ENCODE results near the gene CDCA4.
"Not testable (repeated sequence)": the region's sequence is repeated elsewhere in the genome, so short reads cannot be mapped to it uniquely, and the experiment has no call there.

Gene CDCA4

DNA sequence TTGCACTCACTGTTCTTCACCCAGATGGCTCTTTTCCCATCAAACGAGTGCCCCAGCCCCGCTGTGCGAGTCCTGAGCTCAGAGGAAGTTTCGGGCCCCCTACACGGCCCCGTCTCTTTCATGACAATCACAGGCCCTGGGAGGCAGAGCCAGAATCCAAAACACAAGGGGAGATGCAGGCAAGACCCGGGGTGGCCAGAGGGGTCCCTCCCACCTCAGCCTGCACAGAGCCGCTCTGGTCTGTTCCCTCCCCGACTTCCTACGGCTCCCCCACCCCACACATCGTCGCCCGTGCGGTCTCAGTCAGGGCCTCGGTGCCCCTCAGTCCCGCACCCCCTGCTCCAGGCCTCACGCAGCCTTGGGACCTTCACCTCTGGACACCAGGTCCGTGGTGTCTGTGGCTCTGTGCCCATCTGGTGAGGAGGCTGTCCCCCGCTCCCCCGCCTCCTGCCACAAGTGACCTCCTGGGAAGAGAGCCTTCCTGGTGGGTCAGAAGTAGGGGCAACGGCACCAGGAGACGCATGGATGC, 35.5 kb upstream of the CDCA4 start:
- DNase-seq: no peak

DNA sequence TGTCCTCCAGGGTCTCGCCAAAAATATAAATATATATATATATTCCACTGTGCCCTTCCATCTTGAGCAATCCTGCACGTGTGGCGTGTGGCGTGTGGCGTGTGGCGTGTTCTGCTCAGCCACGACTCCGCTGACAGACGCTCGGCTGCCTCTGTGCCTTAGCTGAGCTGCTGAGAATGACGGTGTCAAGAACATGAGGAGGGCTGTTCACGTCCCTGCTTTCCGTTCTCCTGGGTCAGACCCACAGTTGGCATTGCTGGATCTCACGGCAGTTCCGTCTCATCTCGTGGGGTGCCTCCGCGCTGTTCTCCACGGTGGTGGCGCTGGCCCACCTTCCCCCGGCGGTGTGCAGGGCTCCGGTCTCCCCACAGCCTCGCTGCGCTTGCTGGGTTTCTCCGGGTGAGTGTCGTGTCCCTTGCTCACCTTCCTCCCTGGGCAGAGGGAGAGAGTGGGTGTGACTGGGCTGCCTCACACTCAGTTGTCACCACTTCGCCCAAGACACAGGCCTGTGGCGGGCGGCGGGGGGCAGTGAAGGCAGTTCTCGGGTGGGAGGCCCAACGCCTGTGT, 34.9 kb upstream of the CDCA4 start:
- no peak for DNase-seq

DNA sequence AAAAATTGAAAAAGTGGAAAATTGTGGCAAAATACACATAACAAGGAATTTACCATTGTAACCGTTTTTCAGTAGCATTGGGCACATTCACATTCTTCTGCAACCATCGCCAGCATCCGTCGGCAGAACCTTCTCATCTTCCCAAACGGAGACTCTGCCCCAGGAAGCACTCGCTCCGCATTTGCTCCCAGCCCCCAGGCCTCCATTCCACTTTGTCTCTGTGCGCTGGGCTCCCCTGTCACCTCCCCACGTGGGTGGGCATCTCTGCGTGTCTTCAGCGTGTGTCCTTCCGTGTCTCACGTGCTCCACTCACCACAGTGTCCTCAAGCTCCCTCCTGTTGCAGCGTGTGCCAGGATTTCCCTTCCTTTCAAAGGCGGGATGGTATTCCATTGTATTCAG, 34.5 kb upstream of the CDCA4 start:
- no peak for DNase-seq

DNA sequence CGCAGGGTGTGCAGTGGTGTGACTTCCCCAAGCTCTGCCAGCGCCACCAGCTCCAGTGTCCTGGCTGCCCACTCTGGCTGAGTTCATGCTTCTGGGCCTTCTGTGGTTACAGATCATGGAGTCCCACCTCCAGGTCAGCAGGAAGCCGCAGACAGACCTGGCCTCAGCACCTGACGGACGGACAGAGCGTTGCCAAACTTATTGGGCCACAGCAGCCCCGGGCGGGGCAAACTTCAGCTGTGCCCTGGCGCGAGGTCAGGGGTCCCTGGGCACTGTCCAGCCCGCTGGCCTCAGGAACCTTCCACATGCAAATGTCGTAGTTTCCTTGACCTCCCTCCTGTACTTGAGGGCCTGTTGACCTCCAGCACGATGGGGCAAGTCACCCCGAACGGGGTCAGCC, 33.1 kb upstream of the CDCA4 start:
- DNase-seq: no peak

DNA sequence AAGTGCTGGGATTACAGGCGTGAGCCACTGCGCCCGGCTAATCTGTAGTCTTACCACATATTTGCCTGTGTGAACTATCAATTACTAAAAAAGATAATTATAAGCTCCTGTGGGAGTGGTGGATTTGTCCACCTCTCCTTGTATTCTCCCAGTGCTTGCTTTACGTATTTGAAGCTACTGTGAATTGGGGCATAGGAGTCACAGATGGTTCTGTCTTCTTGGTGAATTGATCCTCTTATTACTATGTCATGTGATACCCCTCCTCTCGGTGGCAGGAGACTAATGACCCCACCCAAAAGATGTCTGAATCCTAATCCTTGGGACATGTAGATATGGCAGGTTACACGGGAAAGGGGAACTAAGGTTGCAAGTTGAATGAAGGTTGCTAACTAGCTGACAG, 32.5 kb upstream of the CDCA4 start:
- DNase-seq: no peak

DNA sequence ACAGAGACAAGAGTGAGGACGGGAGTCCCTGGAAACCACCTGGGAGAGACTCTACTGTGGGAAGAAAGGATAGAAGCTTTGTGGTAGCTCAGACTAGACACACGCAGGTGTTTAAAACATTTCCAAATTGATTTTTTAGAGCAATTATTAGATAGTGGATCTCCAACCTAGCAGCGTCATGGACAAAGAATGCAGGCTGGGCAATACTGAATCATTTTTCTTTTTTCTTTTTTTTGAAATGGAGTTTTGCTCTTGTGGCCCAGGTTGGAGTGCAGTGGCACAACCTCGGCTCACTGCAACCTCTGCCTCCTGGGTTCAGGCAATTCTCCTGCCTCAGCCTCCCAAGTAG, 31.2 kb upstream of the CDCA4 start:
- no peak for DNase-seq

DNA sequence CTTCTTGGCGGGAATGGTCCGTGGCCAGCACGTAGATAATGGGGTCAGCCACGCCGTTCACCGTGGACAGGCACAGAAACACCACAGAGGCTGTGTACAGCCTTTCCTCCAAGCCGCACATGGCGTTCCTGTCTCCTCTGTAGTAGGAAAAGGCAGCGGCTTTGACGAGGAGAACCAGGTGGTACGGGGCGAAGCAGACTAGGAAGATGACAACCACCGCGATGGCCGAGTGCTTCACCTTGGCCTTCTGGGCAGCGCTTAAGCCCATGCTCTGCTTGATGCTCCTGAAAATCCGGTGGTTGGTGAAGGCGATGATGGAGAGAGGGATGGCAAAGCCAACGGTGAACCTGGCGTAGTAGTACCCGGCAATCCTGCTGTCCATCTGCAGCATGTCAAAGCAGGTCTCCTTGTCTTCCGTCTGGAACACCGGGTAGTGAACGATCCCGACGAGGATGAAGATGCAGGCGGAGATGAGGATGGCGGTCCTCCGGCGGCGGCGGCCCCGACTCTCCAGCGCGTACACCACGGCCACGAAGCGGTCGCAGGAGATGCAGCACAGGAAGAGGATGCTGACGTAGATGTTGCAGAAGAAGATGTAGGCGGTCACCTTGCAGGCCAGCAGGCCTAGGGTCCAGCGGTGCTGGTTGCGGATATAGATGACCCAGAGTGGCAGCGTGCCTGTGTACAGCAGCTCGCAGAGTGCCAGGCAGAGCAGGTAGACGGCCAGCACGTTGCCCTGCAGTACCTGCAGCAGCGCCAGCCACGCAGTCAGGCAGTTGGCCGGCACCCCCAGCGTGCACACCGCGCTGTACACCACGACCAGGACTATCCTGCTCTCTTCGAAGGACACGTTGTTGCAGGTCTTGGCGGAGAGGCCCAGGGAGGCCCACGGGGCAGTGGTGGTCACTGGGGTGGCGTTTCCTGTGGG, 30.6 kb upstream of the CDCA4 start:
- DNase-seq: no peak

DNA sequence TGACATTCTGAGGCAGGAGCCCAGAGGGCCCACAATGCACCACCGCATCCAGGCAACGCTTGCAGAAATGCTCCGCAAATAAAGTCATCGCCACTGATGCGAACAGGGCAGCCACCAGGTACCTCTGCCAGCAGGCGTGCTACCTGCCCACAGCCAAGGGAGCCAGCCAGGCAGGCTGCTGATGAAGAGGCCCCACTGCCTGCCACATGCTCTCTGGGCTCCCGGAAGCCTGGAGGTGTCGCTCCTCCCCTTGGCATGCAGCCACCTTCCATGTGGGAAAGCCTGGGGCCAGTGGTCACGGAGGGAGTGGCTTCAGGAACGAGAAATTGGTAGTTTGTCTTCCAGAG, 29.6 kb upstream of the CDCA4 start:
- DNase-seq: no peak

DNA sequence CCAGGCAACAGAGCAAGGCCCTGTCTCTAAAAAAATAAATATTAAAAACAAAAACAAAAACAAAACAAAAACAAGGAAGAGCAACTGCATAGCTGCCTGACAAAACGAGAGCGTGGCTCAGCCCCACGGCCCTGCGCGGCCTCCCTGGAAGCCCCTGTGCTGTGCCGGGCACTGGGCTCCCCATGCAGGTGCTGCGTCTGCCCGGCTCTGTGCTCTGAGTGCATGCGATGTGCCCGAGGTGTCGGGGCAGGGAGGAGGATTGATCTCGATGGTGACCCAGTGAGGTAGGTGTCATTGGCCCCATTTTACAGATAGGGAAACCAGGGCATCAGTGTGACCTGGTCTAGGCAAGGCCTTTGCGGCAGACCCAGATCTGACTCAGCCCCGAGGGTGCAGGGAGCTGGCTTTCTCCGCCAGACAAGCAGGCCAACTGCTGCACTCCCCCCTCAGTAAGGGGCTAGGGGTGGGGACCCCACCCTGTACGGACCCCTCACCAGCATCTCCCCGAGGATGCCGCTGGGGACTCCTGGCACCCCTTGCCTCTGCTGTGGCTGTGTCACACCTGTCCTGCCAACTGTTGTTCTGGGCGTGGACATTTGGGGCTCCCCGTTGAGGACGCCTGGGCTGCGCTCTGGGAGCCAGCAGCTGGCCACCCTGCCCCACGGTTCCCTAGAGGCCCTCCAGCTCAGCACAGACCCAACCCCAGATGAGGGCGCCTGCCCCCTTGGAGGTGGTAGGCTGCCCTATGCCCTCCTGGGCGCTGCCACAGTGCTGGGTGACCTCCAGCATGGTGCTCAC, 29.1 kb upstream of the CDCA4 start:
- DNase-seq: no peak

DNA sequence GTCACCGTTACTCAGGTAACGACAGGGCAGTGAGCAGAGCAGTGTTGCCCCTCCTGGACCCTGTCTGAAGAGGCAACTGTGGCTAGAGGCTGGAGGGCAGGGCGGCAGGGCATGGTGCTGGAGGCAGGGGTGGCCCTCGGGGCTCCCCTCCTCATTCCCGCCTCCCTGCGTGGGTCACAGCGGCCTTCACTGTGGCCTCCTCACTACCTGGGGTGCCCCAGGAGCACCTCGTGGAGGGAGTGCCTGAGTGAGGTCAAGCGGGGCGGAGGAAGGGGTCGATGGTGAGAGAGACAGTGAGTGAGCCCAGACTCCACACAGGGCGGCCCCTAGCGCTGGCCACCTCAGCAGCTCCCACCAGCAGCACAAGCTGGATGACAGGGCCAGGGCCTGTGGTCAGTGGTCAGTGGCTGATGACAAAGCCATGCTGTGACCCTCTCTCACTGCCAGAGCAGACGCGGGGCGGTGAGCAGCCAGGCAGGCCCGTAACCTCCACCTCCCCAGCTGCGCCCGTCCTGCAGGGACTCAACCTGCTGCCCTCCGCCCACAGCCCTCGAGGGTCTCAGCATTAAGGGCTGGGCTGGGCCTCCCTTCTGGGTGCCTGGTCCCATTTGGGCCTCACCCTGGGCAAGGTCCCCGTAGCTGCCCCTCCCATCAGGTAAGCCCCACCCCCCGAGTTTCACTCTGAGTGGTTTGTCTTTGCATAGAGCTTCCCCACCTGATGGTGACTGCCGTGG, 26.6 kb upstream of the CDCA4 start:
- no peak for DNase-seq

DNA sequence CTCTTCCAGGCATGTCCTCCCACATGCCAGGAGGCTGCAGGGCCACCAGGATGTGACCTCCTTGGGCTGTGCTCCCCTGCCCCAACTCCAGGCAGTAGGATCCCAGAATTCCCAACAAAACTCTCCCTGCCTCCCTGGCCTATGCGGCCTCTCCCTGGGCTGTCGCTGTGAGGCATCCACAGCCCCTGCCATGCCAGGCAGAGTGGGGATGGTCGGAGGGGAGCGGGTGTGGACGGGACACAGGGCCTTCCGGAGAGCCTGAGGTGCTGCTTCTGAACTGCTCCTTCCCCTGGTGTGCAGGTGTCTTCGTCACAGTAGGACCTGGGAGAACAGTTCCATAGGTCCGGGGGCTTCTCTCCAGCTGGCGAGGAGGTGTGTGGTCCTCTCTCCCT, 26.0 kb upstream of the CDCA4 start:
- no peak for DNase-seq

DNA sequence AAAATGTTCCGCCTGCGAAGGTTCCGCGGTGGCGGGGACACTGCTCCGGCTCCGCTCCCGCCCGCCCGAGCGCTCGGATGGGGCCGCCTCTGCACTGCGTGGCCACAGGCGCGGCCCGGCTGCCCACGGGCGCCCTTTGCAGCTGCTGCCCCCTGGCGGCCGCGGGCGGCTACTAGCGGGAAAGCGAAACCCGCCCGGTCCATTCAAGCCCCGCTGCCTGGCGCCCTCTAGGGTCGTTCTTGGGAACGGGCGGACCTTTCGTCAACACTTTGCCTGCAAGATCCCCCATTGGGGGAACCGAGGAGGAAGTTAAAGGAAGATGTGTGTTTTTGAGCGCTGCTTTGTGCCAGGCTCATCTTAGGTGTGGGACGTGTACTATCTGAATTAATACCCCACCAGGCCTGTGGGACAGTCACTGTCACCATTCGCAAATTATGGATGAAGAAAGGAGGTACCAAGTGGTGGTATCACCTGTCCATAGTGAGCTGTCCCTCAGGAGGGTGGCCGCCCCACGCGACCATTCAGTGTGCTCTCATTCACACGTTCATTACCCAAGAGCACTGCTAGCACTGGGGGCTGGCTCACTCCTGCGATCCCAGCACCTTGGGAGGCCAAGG, 24.9 kb upstream of the CDCA4 start:
- peak; percentile 99 for DNase-seq

DNA sequence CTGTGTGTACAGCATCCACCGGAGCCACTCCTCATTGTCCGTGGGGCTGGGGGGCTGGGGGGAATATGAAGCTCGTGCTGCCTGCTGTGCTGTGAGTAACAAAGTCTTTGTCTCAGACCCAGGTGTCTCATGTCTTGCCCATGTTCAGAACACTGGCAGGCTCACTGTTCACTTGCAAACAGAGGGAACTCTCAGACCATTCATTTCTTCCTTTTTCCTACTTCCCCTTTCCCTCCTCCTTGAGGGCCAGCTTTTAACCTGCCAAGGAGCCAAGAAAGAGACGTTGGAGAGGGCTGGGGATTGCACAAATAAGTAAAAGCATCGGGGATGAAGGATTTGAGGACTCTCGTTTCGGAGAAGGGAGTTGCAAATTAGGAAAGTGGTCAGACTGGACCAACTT, 22.8 kb upstream of the CDCA4 start:
- no peak for DNase-seq

DNA sequence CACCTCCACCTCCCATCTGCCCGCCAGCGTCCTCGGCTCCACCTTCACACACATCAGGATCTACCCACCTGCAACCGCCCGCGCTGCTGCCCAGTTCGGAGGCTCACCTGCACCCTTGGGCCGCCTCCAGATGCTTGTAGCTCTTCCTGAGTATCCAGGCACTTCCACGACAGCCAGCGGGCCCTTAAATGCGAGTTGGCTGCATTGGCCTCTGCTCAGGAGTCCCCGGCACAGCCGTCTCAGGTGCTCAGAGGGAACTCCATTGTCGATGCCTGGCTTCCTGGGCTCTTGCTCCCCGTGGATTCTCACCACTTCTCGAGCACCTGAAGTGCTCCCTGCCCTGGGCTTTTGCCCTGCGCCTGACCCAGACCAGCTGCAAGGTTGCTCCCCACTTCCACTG, 21.9 kb upstream of the CDCA4 start:
- DNase-seq: no peak

DNA sequence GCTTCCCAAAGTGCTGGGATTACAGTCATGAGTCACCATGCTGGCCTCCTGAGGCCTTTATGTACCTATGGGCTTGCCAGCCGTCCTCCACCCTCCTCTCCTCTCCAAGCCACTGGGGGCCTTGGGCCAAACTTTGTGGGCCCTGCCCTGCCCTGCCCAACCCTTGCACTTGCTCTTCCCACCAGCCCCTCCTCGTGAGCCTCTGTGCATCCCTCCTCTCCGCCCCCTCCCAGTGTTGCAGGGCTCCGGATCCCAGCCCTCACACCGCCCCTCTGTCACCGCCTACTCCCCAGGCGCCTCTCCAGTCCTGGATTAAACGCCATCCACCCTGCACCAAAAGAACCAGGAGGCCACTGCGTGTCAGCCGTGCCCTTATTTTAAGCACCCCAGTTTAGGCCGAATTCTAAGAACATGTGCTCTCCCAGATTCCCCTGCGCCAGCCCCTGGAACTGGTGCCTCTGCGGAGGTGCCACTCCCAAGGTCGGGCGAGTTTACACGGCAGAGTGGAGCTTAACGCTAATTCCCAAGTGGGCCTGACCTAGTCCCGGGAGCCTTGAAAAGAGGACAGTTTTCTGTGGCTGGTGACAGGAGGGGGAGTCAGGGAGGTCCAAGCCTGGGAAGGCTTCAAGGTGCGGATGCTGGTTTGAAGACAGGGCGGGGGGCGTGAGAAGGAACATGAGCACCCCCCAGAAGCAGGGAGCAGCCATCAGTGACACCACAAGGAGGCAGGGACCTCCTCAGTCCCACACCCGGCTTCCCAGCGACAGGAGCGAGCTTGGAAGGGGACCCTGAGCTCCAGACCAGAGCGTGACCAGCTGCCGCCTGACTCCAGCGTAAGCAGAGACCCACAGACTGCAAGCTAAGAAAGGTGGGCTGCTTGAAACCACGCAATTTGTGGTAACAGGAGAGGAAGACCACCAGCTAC, 21.2 kb upstream of the CDCA4 start:
- DNase-seq: no peak

DNA sequence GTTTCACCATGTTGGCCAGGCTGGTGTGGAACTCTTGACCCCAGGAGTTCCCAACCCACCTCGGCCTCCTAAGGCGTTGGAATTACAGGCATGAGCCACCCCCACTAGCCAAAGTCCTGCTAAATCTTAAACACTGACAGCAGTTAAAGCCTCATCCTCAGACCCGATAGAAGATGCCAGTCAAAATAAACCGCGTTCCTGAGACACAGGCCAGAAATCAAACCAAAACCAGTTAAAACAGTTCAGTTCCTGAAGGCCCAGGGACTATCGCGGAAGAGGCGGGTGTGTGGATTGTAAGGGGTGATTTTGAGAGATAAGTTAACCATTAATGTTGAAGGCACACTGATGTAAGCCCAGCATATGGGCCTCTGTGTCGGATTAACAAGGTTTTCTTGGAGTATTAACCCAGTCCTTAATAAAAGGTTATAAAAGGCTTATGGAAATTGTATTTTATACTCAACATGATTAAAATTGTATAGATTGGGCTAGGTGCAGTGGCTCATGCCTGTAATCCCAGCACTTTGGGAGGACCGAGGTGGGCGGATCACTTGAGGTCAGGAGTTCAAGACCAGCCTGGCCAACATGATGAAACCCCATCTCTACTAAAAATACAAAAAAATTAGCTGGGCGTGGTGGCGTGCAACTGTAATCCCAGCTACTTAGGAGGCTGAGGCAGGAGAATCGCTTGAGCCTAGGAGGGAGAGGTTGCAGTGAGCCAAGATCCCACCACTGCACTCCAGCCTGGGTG, 18.7 kb upstream of the CDCA4 start:
- no peak for DNase-seq

DNA sequence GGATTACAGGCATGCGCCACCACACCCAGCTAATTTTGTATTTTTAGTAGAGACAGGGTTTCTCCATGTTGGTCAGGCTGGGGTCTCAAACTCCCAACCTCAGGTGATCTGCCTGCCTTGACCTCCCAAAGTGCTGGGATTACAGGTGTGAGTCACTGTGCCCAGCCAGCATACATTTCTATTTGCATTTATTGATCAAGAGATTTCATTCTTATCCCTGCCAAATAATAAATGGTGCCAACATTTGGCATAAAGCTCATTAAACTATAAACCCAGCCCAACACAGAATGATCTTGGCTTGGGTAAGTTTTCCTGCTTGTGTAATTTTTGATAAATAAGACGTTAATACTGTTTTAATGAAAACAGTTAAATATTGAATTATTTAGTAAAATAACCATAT, 14.7 kb upstream of the CDCA4 start:
- DNase-seq: not testable (repeated sequence)

DNA sequence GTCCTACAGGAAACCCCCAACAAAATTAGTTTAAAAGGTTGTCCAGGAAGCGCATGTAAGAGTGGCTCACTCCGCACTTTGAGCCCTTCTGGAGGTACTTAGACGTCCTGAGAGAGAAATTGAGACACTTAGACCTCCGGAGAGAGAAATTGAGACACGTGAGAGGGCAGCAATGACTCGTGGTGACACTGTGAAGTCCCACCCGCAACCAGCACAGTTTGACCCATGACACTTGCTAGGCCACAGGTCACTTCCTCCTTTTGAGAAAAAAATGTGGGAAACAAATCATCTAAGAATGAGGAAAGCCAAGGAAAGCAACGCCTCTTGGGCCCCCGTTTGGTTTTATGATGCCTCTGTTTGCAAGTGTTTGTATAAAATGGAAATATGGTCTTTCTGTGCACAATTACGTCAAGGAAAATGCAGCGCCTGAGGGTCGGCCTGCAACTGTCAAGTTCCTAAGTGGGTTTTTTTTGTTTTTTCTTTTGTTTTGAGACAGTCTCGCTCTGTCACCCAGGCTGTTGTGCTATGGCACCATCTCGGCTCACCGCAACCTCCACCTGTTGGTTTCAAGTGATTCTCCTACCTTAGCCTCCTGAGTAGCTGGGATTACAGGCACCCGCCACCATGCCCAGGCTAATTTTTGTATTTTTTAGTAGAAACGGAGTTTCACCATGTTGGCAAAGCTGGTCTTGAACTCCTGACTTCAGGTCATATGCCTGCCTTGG, 13.6 kb upstream of the CDCA4 start:
- no peak for DNase-seq

DNA sequence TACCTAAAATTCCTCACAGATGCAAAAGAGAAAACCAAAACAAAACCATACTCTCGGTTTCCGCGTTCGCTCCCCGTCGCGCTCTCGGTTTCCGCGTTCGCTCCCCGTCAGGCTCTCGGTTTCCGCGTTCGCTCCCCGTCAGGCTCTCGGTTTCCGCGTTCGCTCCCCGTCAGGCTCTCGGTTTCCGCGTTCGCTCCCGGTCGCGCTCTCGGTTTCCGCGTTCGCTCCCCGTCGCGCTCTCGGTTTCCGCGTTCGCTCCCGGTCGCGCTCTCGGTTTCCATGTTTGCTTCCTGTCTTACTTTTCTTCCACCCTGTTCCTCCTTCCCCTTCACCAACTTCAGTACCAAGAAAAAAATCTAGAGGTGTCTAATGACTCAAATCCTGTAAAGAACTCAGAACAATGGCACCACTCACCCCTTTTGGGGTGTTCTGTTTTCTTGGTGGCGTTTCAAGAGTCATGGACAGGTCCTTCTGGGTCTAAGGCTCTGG, 12.6 kb upstream of the CDCA4 start:
- DNase-seq: not testable (repeated sequence)

DNA sequence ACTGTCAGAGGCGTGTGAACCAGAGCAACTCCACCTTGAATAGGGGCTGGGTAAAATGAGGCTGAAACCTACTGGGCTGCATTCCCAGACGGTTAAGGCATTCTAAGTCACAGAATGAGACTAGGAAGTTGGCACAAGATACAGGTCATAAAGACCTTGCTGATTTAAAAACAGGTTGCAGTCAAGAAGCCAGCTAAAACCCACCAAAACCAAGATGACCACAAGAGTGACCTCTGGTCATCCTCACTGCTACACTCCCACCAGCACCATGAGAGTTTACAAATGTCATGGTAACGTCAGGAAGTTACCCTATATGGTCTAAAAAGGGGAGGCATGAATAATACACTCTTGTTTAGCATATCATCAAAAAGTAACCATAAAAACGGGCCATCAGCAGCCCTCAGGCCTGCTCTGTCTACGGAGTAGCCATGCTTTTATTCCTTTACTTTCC, 11.6 kb upstream of the CDCA4 start:
- DNase-seq: not testable (repeated sequence)

Measured in activated CD8-positive, alpha-beta memory T cell treated with anti-CD3 and anti-CD28 coated beads for 24 hours (primary cell).